IMR-90 (cell line): ENCODE measurements around the gene TENT5D.

Source experiments
- POLR2A ChIP-seq: IDR thresholded peaks from 2 replicates; pipeline ENCODE4 v1.6.1; 2012; ENCODE audit warnings: mild to moderate bottlenecking, low read depth, low read length
- RAD21 ChIP-seq: IDR thresholded peaks from 2 replicates; pipeline ENCODE4 v1.6.1; 2012; ENCODE audit warnings: low read length, improper control_type of control experiment

- TF ChIP-seq POLR2A = no peak
- TF ChIP-seq RAD21 = no peak
Measured at GRCh38 chrX:80430826-80431504, 10.7 kb downstream of the TENT5D start.
